ENCODE data around the gene DYNLL1.

GRCh38 chr12:120515496-120515895 is 19.6 kb downstream of the DYNLL1 start:
- TF ChIP-seq EZH2phosphoT487 (IDR thresholded peaks at IDR 0.05; ENCODE audit: insufficient read depth, low read depth) (no peak), EZH2 (IDR thresholded peaks at IDR 0.05; ENCODE audit: insufficient read depth, poor library complexity, severe bottlenecking) (no peak)

Measured in GM23248 (cell line).